HG03558 (cell line): ENCODE measurements around the gene ZFTA.

Experiments used
- ATAC-seq: cut with Tn5 transposase; IDR thresholded peaks from one replicate; pipeline ENCODE4 v1.9.1; 2021; ENCODE audit warnings: moderate number of reproducible peaks; ENCODE audit not compliant: unreplicated experiment; ENCODE audit errors: extremely low read depth

ZFTA gene

DNA sequence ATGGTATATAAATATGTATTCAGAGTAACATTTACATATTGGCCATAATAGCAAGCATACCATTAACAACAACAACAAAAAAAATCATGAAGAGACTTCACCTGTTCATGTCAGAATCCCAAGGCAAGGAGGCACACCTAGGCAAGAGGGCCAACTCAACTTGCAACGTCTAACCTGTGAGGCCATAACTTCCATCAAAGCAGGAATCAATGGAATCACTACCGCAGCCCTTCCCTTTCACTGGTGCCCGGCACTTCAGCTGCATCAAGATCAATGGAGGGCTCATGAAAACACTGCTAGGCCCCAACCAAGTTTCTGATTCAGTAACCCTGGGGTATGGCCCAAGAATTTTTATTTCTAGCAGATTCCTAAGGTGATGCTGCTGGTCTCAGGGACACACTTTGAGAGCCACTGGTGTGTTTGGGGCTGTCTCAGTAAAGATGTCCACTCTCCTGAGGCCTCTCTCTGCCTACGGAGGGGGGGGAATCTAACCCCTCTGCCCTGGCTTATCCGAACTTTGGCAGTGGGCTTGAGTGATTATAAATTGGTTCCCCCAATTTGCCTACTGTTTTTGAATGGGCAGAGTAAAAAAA, 8.0 kb downstream of the ZFTA start:
- no peak for ATAC-seq

DNA sequence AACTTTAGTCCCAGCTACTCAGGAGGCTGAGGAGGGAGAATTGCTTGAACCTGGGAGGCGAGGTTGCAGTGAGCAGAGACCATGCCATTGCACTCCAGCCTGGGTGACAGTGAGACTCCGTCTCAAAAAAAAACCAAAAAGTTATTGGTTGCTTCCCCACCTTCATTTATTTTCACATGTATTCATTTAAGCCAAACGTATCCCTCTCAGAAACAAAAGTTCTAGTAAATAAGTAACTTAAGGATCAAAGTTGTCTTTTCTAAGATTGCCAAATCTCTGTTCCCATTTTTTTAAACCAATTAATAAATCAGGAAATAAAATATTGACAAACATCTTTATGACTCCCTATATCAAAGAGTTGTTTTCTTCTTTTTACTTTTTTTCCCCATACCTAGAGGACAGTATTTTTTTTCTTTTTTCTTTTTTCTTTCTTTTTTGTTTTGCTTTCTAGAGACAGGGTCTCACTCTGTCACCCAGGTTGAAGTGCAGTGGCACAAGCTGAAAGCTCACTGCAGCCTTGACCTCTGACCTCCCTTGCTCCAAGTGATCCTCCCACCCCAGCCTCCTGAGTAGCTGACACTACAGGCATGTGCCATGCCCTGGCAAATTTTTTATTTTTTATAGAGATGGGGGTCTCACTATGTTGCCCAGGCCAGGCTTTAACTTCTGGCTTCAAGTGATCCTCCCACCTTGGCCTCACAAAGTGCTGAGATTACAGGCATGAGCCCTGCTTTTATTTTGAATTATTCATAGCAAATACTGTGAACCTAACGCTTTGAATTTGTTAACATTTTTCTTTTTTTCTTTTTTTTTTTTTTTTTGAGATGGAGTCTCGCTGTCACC, 11.4 kb downstream of the ZFTA start:
- no peak for ATAC-seq

DNA sequence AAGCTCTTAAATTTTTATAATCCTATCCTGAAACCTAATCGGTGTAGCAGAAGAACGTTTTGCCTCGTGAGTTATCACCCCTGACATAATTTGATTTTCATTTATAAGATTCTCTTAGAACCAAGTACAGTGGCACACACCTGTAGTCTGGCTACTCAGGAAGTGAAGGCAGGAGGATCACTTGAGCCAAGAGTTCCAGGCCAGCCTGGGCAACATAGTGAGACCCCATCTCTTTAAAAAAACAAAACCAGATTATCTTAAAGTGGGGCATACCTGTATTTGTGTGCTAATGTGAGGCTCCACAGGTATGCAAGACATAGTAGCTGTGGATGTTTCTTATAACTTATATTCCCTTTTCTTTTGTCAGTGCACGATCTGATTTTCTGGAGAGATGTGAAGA, 19.0 kb downstream of the ZFTA start:
- no peak for ATAC-seq

DNA sequence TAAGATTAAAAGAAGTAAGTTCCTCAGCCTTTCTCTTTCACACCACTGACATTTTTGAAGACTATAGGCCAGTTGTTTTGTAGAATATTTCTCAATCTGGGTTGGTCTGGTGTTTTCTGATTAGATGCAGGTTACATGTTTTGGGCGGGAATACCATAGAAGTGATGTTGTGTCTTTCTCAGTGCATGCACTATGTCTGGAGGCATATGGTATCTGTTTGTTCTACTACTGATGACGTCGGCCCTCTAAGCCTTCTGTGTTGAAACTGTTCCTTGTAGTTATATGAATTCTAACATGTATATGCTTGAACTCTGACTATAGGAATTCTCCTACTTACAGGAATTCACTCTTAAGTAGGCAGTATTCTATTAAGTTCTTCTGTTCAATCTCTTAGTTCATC, 21.6 kb downstream of the ZFTA start:
- ATAC-seq = no peak

DNA sequence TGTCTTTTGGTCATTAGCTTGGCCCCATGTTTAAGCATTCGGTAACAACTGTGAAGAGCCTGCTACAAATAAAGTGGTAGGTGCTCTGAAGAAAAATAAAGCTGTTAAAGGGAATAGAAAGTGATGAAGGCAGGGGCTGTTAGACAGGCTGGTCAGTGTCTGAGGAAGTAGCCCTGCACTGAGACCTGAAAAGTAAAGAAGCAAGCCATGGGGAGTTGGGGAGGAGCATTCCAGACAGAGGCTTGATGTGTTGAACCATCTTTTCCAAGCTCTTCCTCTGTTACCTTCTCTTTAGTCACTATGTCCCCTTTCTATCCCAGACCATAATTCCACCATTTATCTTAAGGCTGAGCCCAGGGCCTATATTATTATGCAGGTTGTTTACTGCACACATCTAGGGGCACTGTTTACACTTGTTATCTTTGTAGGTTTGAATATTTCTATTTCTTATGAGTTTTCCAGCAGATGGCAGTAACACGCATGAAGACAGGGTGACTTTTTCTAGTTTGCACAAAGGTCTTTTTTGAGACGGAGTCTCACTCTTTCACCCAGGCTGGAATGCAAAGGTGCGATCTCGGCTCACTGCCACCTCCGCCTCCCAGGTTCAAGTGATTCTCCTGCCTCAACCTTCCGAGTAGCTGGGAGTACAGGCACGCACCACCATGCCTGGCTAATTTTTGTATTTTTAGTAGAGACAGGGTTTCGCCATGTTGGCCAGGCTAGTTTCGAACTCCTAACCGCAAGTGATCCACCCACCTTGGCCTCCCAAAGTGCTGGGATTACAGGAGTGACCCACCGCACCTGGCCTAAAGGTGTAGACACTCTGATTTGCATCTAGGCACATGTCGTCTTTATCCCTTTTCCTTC, 23.0 kb downstream of the ZFTA start:
- ATAC-seq = no peak

DNA sequence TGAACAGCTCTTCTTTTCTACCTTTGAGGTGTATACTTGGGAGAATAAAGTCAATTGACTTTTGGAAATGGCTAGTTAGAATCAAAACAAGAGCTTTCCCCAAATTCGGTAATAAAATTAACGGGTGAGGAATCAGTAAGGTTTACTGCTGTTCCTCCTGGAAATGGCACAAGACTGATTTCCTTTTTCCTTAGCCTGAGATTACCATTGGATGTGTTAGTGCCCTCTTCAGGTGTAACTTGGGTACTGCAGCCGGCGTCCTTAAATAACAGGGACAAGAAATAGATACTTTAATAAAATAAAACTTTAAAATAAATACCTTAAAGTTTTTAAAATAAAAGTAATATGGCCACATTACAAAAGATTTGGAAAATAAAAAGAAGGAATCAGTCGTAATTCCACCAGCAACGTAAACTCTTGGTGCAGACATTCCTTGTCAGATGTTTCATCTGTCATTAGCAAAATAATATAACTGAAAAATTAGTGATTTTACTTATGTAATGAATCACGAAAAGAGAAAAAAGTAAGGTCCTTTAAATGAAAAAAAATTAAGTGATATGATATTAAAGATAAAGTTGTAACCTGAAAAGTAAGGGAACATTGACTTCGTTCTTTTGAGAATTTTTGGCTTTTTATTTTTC, 29.7 kb downstream of the ZFTA start:
- ATAC-seq = no peak

DNA sequence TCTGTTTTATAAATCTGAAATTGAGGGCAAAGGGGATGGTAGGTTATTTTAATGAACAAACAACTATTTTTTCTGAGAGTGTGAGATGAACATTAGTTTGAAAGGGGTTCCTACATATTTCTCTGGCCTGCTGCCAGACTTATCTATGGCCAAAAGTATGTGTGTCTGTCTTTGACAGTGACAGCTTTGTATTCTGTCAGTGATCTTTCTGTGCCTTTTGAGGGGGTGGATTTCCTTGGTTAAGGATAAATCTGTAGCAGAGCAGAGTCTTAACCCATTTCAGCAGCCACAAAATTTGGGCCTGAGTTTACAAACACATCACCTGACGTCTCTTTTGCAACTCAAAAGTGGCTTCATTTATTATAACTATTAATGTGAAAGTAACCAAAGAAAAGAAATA, 30.9 kb downstream of the ZFTA start:
- no peak for ATAC-seq

DNA sequence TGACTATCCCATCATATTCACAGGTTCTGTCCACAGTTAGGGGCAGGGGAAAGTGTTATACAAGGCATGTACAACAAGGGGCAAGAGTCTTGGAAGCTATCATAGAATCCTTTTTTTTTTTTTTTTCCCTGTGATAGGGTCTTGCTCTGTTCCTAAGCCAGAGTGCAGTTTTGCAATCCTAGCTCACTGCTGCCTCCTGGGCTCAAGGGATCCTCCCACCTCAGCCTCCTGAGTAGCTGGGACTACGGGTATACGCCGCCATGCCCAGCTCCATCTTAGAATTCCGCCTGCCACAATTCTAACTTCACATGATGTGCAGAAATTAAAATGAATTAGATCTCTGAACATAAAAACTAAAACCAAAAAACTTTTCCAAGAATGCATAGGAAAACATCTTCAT, 31.7 kb downstream of the ZFTA start:
- no peak for ATAC-seq

DNA sequence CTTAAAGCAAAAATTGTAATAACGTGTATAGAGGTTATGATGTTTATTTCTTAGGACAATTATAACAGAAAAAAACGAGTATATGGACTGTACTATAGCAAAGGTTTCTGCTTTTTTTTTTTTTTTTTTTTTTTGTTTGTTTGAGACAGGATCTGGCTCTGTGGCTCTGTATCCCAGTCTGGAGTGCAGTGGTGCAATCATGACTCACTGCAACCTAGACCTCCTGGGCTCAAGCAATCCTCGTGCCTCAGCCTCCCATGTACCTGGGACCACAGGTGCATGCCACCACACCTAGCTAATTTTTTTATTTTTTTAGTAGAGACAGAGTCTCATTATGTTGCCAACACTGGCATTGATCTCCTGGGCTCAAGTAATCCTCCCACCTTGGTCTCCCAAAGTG, 39.2 kb downstream of the ZFTA start:
- ATAC-seq = no peak

DNA sequence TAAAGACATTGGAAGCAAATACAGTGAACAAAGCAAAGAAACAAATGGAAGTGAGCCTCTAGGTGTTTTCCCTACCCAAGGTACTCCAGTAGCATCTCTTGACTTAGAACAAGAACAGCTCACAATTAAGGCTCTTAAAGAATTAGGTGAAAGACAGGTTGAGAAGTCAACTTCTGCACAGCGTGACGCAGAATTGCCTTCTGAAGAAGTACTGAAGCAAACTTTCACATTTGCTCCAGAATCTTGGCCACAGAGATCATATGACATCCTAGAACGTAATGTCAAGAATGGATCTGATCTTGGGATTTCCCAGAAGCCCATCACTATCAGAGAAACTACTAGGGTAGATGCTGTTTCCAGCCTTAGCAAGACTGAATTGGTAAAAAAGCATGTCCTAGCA, 48.0 kb downstream of the ZFTA start:
- no peak for ATAC-seq

DNA sequence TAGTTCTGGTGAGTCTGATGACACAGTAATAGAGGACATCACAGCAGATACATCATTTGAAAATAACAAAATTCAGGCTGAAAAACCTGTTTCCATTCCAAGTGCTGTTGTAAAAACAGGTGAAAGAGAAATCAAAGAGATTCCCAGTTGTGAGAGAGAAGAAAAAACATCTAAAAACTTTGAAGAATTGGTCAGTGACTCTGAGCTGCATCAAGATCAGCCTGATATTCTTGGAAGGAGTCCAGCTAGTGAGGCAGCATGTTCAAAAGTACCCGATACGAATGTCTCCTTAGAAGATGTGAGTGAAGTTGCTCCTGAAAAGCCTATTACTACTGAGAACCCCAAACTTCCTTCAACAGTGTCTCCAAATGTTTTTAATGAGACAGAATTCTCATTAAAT, 48.6 kb downstream of the ZFTA start:
- ATAC-seq = no peak

DNA sequence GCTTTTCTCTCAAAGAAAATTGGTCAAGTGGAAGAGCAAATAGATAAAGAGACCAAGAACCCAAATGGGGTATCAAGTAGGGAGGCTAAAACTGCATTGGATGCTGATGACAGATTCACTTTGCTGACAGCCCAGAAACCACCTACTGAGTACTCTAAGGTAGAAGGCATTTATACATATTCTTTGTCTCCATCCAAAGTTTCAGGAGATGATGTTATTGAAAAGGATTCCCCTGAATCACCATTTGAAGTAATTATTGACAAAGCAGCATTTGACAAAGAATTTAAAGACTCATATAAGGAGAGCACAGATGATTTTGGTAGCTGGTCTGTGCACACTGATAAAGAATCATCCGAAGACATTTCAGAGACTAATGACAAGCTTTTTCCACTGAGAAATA, 49.6 kb downstream of the ZFTA start:
- ATAC-seq = no peak
